WERI-Rb-1 (cell line): Measurements from ENCODE around the gene FZD4.

Experiments used
- DNase-seq: peaks from one replicate; pipeline ENCODE4 v3.0.0-alpha.2; 2020
- H3K27ac ChIP-seq: fragments of 250-450 bp; sonication (Bioruptor Pico); 2 replicates; pipeline ENCODE4 v1.5.1; 2020; ENCODE audit warnings: mild to moderate bottlenecking, moderate library complexity
- H3K27me3 ChIP-seq: fragments of 250-450 bp; sonication (Bioruptor Pico); 2 replicates; pipeline ENCODE4 v1.5.1; 2021; ENCODE audit warnings: mild to moderate bottlenecking, low read depth, moderate library complexity; ENCODE audit not compliant: insufficient read depth, severe bottlenecking
- H3K36me3 ChIP-seq: fragments of 250-450 bp; sonication (Bioruptor Pico); 2 replicates; pipeline ENCODE4 v1.5.1; 2020; ENCODE audit warnings: mild to moderate bottlenecking, moderate library complexity
- H3K4me3 ChIP-seq: 2 replicates; pipeline ENCODE4 v1.5.1; 2011; ENCODE audit warnings: low read depth, mild to moderate bottlenecking, control low read depth, low read length
- H3K9me3 ChIP-seq: fragments of 250-450 bp; sonication (Bioruptor Pico); 2 replicates; pipeline ENCODE4 v1.5.1; 2021; ENCODE audit warnings: mild to moderate bottlenecking, moderate library complexity; ENCODE audit not compliant: severe bottlenecking
- TF ChIP-seq, protein P1 (sequence below): IDR thresholded peaks from 2 replicates; pipeline ENCODE4 v1.5.1; 2011; ENCODE audit warnings: low read depth, mild to moderate bottlenecking, control low read depth, inconsistent platforms, low read length

Gene FZD4

GRCh38 chr11:86934926-86935579 is 20.1 kb downstream of the FZD4 start:
- H3K27me3 ChIP-seq, result no peaks in the 10 kb centered on the region
- no peaks in the 10 kb centered on the region for H3K36me3 ChIP-seq
- TF ChIP-seq, protein P1, sequence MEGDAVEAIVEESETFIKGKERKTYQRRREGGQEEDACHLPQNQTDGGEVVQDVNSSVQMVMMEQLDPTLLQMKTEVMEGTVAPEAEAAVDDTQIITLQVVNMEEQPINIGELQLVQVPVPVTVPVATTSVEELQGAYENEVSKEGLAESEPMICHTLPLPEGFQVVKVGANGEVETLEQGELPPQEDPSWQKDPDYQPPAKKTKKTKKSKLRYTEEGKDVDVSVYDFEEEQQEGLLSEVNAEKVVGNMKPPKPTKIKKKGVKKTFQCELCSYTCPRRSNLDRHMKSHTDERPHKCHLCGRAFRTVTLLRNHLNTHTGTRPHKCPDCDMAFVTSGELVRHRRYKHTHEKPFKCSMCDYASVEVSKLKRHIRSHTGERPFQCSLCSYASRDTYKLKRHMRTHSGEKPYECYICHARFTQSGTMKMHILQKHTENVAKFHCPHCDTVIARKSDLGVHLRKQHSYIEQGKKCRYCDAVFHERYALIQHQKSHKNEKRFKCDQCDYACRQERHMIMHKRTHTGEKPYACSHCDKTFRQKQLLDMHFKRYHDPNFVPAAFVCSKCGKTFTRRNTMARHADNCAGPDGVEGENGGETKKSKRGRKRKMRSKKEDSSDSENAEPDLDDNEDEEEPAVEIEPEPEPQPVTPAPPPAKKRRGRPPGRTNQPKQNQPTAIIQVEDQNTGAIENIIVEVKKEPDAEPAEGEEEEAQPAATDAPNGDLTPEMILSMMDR, result no peak
- H3K9me3 ChIP-seq, result no peaks in the 10 kb centered on the region
- no peak for DNase-seq
- H3K27ac ChIP-seq, result no peak overlapping the region
- H3K4me3 ChIP-seq, result no peak overlapping the region

DNA sequence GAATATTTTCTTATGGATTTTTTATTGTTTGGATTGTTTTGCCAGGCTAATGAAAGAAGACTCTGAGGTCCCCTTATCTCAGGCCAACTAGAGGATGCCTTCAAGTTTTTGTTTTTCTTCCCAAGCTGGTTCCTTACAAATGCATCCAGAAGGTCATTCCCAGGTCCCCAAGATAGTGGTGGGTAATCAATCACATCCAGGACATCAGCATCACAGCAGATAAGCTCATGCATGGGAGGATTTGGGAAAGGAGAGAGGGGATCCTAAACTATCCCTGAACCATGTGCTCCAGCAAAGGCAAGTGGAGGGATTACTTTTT is 20.7 kb downstream of the FZD4 start:
- TF ChIP-seq, protein P1, result no peak
- Histone ChIP-seq H3K9me3 (no peaks in the 10 kb centered on the region), H3K27ac (no peak overlapping the region)

DNA sequence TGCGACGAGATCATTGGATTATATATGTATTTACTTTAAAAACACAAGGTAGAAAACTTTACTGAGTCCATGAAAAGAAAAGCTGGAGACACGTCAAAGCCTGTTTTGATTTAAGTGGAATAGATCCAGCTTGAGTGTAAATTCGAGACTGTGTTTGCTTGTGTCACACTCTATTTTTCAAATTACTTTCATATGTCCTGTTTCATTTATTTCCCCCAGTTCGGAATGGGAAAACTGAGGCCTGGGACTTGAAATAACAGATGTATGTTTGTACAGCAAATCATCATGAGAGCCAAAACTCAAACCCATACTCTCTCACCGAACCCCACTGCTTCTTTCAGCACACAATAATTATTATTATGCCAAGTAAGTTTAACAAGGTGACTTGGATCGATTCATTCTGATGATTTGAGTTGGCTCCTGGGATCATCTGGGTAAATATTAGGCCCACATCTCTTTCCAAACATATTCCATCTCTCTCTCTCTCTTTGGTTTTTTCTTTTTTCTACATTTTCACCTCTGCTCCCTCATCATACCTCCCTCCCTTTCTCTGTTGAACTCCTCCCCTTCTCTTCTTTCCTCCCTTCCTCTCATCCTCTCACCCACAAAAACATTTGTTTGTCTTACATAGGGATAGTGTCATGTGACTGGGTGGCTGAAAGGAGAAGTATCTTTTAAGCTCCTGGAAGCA is 21.2 kb downstream of the FZD4 start:
- TF ChIP-seq, protein P1, result no peak
- Histone ChIP-seq H3K36me3 (no peaks in the 10 kb centered on the region), H3K9me3 (no peaks in the 10 kb centered on the region), H3K27ac (no peak overlapping the region), H3K4me3 (no peak overlapping the region), H3K27me3 (no peaks in the 10 kb centered on the region)
- no peak for DNase-seq

More for the DNA sequence above, 20.7 kb downstream of the FZD4 start:
- no peaks in the 10 kb centered on the region for H3K27me3 ChIP-seq
- H3K36me3 ChIP-seq, result no peaks in the 10 kb centered on the region
- no peak overlapping the region for H3K4me3 ChIP-seq
- no peak for DNase-seq

GRCh38 chr11:86932924-86933875 is 22.0 kb downstream of the FZD4 start:
- DNase-seq, result no peak
- H3K27ac ChIP-seq, result no peak overlapping the region
- no peaks in the 10 kb centered on the region for H3K27me3 ChIP-seq
- H3K9me3 ChIP-seq, result no peaks in the 10 kb centered on the region
- no peak overlapping the region for H3K4me3 ChIP-seq
- H3K36me3 ChIP-seq, result no peaks in the 10 kb centered on the region
- TF ChIP-seq, protein P1, result no peak

- Histone ChIP-seq H3K9me3 (no peaks in the 10 kb centered on the region), H3K27me3 (no peaks in the 10 kb centered on the region), H3K4me3 (no peak overlapping the region), H3K36me3 (no peaks in the 10 kb centered on the region), H3K27ac (no peak overlapping the region)
- DNase-seq, result no peak
- TF ChIP-seq, protein P1, result no peak
These were observed 23.0 kb downstream of the FZD4 start for GRCh38 chr11:86932259-86932585.
